Natural killer cell (primary cell): ENCODE data around the gene CPPED1. TPM values are rescaled to one million over a fixed set of nuclear protein-coding genes. Genes with fewer than 3 reads are reported as not detected.

Experiments used
- ATAC-seq, 3 donors: fragments of 150-1000 bp in 2 of 3; fragments of 200-7000 bp in 1 of 3; cut with Tn5 transposase; 1 replicate in 1 of 3; 2 replicates in 2 of 3; pipeline ENCODE4 v1.10.0; 2021; ENCODE audit warnings: mild to moderate bottlenecking in 2 of 3, moderate library complexity in 2 of 3
- DNase-seq, 2 donors: peaks; one replicate each; pipeline versions ENCODE4 v3.0.0 to v3.0.0-alpha.2; 2013 to 2021; ENCODE audit warnings: mixed read lengths in 1 of 2
- H3K27ac ChIP-seq: one replicate; pipeline ENCODE4 v1.5.1; 2013; ENCODE audit warnings: mild to moderate bottlenecking, low read length
- H3K27me3 ChIP-seq: one replicate; pipeline ENCODE4 v1.6.1; 2013; ENCODE audit warnings: low read length; ENCODE audit not compliant: control insufficient read depth, insufficient read depth
- H3K36me3 ChIP-seq: one replicate; pipeline ENCODE4 v1.6.1; 2013; ENCODE audit warnings: low read length; ENCODE audit not compliant: control insufficient read depth, insufficient read depth
- H3K4me1 ChIP-seq: one replicate; pipeline ENCODE4 v1.6.1; 2013; ENCODE audit warnings: low read length; ENCODE audit not compliant: control insufficient read depth, insufficient read depth
- H3K4me3 ChIP-seq: one replicate; pipeline ENCODE4 v1.5.1; 2013; ENCODE audit warnings: low read length
- H3K9me3 ChIP-seq: one replicate; pipeline ENCODE4 v1.6.1; 2013; ENCODE audit warnings: low read length; ENCODE audit not compliant: control insufficient read depth, insufficient read depth
- H3K27ac Mint-ChIP-seq, 2 donors: one replicate each; pipeline ENCODE4 v1.8.0; 2022; ENCODE audit warnings: mild to moderate bottlenecking in 2 of 2, mixed read lengths in 2 of 2, moderate library complexity in 1 of 2
- H3K27me3 Mint-ChIP-seq, 2 donors: one replicate each; pipeline ENCODE4 v1.8.0; 2022; ENCODE audit warnings: low read depth in 2 of 2, mixed read lengths in 2 of 2
- H3K36me3 Mint-ChIP-seq: one replicate; pipeline ENCODE4 v1.8.0; 2022; ENCODE audit warnings: mixed read lengths
- H3K4me1 Mint-ChIP-seq, 2 donors: one replicate each; pipeline ENCODE4 v1.8.0; 2022; ENCODE audit warnings: mixed read lengths in 2 of 2
- H3K4me3 Mint-ChIP-seq: one replicate; pipeline ENCODE4 v1.8.0; 2022; ENCODE audit warnings: mild to moderate bottlenecking, moderate library complexity, mixed read lengths
- H3K9me3 Mint-ChIP-seq, 2 donors: one replicate each; pipeline ENCODE4 v1.8.0; 2022; ENCODE audit warnings: mixed read lengths in 2 of 2
- WGBS: methylation state at CpG from one replicate; pipeline ENCODE4 v1.1.7; 2013; ENCODE audit warnings: missing lambda C conversion rate; ENCODE audit not compliant: insufficient coverage; 5-methylcytosine and 5-hydroxymethylcytosine counted together
- intact Hi-C: fragments of 100-400 bp; cut with micrococcal nuclease; formaldehyde crosslinking; loops from one replicate; pipeline ENCODE4 v1.14.2; 2022
- total RNA-seq, 4 donors: library from RNA; stranded (reverse); fragments of 120-200 nt in 1 of 4; gene quantifications; one replicate each; pipeline versions ENCODE4 v1.2.3 to v1.2.4, GENCODE V29; 2013 to 2022
- TF ChIP-seq, protein P1 (sequence below): fragments of 200-600 bp; IDR thresholded peaks from one replicate; pipeline ENCODE4 v1.8.0; 2022; ENCODE audit warnings: antibody characterized with exemption

CPPED1 gene
- total RNA-seq, 3 donors from 2014 or later (not counting 1 experiment from before 2014, with no cell fraction given) = 10.3 to 18.3 (median 16.4) TPM

GRCh38 chr16:12609937-12610699 lies 193.6 kb downstream of the CPPED1 start:
- no peaks in the 10 kb centered on the region for H3K36me3 ChIP-seq
- 97% methylated on average over 8 of the region's 8 CpGs for WGBS
- Mint-ChIP-seq H3K4me1 (no peaks in the 10 kb centered on the region), H3K27me3 (peaks cover 21 to 24% of the 10 kb centered on the region in 2 donors), H3K27ac (no peak overlapping the region), H3K4me3 (no peak overlapping the region), H3K36me3 (no peaks in the 10 kb centered on the region), H3K9me3 (peaks cover 0 to 2% of the 10 kb centered on the region in 2 donors)
- no peaks in the 10 kb centered on the region for H3K4me1 ChIP-seq
- TF ChIP-seq, protein P1, sequence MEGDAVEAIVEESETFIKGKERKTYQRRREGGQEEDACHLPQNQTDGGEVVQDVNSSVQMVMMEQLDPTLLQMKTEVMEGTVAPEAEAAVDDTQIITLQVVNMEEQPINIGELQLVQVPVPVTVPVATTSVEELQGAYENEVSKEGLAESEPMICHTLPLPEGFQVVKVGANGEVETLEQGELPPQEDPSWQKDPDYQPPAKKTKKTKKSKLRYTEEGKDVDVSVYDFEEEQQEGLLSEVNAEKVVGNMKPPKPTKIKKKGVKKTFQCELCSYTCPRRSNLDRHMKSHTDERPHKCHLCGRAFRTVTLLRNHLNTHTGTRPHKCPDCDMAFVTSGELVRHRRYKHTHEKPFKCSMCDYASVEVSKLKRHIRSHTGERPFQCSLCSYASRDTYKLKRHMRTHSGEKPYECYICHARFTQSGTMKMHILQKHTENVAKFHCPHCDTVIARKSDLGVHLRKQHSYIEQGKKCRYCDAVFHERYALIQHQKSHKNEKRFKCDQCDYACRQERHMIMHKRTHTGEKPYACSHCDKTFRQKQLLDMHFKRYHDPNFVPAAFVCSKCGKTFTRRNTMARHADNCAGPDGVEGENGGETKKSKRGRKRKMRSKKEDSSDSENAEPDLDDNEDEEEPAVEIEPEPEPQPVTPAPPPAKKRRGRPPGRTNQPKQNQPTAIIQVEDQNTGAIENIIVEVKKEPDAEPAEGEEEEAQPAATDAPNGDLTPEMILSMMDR = no peak
- H3K4me3 ChIP-seq = no peak overlapping the region
- no peak for ATAC-seq
- no peak for DNase-seq
- H3K27me3 ChIP-seq = peaks cover 2% of the 10 kb centered on the region
- no peak overlapping the region for H3K27ac ChIP-seq
- intact Hi-C loops = no loop called here
- no peaks in the 10 kb centered on the region for H3K9me3 ChIP-seq

Other genes starting within 250 kb of the CPPED1 start
- gene SHISA9, start 97.7 kb upstream of the CPPED1 start, total RNA-seq = under 1 TPM in 1 of 3 donors, not detected in 2; 0.05 TPM